HG02938 (cell line): ENCODE data around the gene CCDC142.
A peak's percentile ranks its signal among the peaks of the same experiment; 100 is the strongest.

ENCODE experiments used
- ATAC-seq: cut with Tn5 transposase; IDR thresholded peaks from one replicate; pipeline ENCODE4 v1.9.1; 2021; ENCODE audit warnings: mild to moderate bottlenecking, moderate library complexity; ENCODE audit not compliant: unreplicated experiment

Gene CCDC142

GRCh38 chr2:74482801-74483674, at the start of gene CCDC142, which contains the start of gene TTC31:
TSS of gene CCDC142 (minus strand) at chr2:74482998. CDS start at chr2:74482837, 161 bp downstream.
TSS of gene TTC31 (plus strand) at chr2:74483081. CDS start at chr2:74483096, 15 bp downstream.
- peak; percentile 91 for ATAC-seq

DNA sequence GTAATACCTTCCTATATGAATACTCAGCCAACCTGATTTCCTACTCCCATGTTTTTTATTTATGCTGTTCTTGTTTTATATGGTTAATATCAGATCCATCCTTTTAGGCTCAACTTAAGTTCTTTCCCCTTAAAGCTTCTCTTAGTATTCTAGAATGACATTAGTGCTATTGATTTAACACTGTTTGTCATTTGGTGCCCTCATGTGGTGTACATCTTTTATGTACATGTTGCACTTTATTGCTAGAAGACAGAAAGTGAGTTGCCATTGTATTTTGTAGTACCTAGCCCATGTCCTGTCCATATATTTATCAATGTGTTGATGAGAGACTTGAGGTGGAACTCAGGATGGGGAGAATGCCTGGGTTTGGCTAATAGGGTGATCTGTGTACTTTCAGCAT, 49.4 kb upstream of the CCDC142 start:
- no peak for ATAC-seq

DNA sequence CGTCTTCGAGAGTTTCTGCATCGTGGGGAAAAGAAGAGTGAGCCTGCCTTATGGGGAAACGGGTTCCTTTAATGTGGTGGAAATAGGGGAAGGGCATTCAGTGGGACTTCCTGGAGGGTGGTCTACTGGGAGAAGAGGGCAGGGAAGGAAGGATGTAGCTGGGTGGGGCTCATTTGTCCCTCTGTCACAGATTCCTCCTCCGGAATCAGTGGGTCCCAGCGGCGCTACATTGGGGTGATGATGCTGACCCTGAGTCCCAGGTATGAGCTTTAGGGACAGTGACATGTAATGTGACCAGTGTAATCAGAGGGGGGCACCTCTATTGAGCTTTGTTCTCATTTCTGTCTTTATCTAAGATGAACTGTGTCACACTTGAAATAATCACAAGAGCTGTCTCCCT, 48.9 kb upstream of the CCDC142 start:
- no peak for ATAC-seq

- ATAC-seq: peak; percentile 35
Observed at GRCh38 chr2:74530239-74531187, 47.7 kb upstream of the CCDC142 start.

DNA sequence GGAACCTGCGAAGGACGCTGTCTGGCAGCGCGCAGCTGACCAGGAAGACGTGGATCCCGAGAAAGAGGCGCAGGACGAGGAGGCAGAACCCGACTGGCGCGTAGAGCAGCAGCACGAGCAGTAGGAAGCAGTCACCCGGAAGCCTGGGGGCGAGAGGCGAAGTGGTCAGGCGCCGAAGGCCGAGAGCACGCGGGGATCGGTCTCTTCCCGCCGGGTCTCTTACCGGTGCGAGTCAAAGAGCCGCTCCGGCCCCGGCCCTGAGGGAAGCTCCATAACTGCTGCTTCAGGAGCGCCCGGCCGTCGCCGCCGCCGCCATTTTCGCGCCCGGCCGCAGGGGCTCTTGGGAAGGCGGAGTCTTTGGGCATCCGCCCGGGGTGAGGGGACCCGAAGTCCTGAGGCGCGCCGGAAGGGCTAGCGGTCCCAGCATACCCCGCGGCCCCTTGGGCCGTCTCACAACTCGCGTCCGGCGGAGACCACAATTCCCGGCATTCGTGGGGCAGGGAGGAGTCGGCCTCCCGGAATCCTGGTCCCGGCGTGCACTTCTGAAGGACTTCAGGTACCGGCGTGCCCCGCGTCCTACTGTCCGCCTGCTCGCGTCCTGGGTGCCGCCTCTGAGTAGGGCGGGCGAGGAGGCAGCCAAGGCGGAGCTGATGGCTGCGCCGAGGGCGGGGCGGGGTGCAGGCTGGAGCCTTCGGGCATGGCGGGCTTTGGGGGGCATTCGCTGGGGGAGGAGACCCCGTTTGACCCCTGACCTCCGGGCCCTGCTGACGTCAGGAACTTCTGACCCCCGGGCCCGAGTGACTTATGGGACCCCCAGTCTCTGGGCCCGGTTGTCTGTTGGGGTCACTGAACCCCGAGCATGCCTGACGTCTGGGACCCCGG, 46.8 kb upstream of the CCDC142 start, which contains the start of the genes AUP1 and HTRA2:
Gene AUP1 (minus strand): TSS at position 350 of the 882 bp plus-strand sequence. CDS start 77 bp downstream, at position 273.
Gene HTRA2 (plus strand): TSS at position 577 of the 882 bp plus-strand sequence. CDS start 74 bp downstream, at position 651.
- ATAC-seq: peak; percentile 74

- ATAC-seq: peak; percentile 3
Observed at GRCh38 chr2:74528600-74529356, 46.0 kb upstream of the CCDC142 start.

- no peak for ATAC-seq
Observed at GRCh38 chr2:74527741-74528140, 44.9 kb upstream of the CCDC142 start.

GRCh38 chr2:74526649-74527230, 43.9 kb upstream of the CCDC142 start:
- no peak for ATAC-seq

GRCh38 chr2:74525717-74526648, 43.2 kb upstream of the CCDC142 start, which contains the start of gene DQX1:
TSS of gene DQX1 (minus strand) at chr2:74526231. CDS start at chr2:74525729, 502 bp downstream.
- no peak for ATAC-seq

DNA sequence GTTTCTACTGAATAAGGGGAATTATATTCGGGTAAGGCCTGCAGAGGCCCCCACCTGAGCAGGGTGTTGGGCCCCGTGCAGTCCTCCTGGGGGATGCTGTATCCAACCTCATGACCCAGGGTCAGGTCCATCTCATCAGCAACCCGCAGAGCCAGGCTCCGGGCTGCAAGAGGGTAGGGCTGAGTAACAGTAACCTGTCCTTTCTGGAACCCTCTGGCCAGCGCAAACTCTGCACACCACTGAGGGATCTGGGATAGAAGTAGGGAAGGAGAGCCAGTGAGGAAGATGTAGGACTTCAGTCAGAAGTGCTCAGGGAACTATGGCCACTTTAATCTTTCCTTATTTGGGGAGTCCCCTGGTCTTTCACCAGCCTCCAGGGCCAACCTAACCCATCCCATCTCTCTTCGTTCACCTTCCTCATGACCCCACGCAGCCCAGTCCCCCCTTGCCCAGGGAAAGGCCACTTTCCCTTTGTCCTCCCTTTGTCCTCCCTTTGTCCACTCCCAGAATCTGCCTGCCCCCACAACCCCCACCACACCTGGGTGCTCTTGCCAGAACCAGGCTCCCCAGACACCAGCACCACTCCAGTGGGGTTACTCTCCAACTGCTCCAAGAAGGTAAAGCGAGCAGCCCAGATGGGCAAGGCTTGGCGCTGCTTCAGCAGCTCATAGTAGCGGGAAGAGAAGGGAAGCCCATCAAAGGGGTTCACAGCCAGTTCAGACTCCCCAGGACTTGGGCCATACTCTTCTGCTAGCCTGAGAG, 42.3 kb upstream of the CCDC142 start:
- ATAC-seq: no peak

DNA sequence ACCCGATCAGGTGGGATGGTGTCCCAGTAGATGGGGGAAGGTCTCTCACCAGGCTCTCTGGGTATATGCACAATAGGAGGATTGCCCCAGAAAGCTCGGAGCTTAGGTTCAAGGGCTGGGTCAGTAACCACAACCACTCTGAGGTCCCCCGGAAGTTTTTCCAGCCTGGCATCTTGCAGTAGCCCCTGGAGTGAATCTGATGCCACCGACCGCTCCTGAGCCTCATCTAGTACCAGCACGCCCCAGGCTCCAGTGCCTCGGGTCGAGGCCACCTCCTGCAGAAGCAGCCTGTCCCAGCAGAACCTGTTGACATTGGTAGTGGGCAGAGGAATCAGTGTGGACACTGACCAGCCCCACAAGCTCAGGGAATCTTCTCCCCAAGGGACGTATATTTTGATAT, 41.2 kb upstream of the CCDC142 start:
- ATAC-seq: no peak

DNA sequence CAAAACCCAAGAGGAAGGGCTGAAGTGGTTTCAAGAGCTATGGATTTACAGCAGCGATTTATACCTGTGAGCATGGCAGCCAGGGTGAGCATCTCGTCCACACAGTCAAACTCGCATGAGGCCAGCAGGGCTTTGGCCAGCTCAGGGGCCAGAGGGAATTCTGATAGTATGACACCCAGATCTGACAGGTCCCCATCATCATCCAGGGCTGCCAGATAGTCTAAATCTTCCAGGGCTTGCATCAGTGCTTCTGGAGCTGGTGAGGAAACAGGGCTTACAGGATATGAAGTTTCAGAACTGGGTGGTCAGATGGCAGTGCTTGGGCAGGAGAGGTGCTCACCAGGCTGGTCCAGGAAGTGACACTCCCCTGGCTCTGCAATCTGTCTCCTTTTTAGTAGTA, 39.7 kb upstream of the CCDC142 start:
- no peak for ATAC-seq

- no peak for ATAC-seq
Observed at GRCh38 chr2:74516650-74517049, 33.9 kb upstream of the CCDC142 start.

GRCh38 chr2:74515981-74516633, 33.3 kb upstream of the CCDC142 start:
- ATAC-seq: no peak

DNA sequence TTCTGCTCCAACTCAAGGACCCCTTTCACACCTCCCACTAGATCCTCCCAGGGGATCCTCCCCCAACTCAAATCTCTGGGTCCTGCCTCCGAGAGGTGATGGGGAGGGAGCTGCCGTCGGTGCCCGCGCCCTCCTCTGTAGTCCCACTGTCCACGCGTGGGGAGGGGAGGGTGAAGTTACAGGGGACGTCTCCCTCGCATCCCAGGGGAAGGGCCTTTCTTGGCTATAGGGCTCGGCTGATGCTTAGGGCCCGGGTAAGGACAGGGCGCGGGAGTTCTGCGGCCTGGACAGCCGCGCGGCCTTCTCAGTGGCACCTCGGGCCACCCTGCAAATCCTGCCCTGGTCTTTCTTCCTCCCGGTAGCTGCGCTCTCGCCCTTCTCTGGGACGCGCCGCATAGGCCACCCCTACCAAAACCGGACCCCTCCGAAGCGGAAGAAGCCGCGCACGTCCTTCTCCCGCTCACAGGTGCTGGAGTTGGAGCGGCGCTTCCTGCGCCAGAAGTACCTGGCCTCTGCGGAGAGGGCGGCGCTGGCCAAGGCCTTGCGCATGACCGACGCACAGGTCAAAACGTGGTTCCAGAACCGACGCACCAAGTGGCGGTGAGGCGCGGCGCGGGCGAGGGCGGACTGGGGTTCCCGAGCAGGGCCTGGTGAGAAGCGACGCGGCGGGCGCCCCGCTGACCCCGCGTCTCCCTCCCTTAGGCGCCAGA, 32.6 kb upstream of the CCDC142 start:
- no peak for ATAC-seq
